GM19468 (cell line): ENCODE data around the gene TEAD3.

Source experiments
- ATAC-seq: cut with Tn5 transposase; IDR thresholded peaks from one replicate; pipeline ENCODE4 v1.9.1; 2021; ENCODE audit warnings: mild to moderate bottlenecking, moderate library complexity, moderate number of reproducible peaks; ENCODE audit not compliant: unreplicated experiment; ENCODE audit errors: extremely low read depth

Gene TEAD3

GRCh38 chr6:35493307-35493983, 3.4 kb downstream of the TEAD3 start:
- no peak for ATAC-seq

GRCh38 chr6:35492974-35493284, 4.0 kb downstream of the TEAD3 start:
- ATAC-seq = no peak

- ATAC-seq = no peak
Observed at GRCh38 chr6:35492258-35492973, 4.5 kb downstream of the TEAD3 start.

- no peak for ATAC-seq
Observed at GRCh38 chr6:35491558-35492257, 5.2 kb downstream of the TEAD3 start.

- ATAC-seq = no peak
Observed at GRCh38 chr6:35490821-35491557, 5.9 kb downstream of the TEAD3 start.

- no peak for ATAC-seq
Observed at GRCh38 chr6:35489995-35490791, 6.7 kb downstream of the TEAD3 start.

GRCh38 chr6:35489066-35489465, 7.8 kb downstream of the TEAD3 start:
- ATAC-seq = no peak

GRCh38 chr6:35488517-35488862, 8.4 kb downstream of the TEAD3 start:
- ATAC-seq = no peak

- ATAC-seq = no peak
Observed at GRCh38 chr6:35487658-35488516, 9.0 kb downstream of the TEAD3 start.

GRCh38 chr6:35486005-35486925, 10.6 kb downstream of the TEAD3 start:
- ATAC-seq = no peak

GRCh38 chr6:35485402-35485877, 11.4 kb downstream of the TEAD3 start:
- no peak for ATAC-seq

GRCh38 chr6:35484921-35485392, 11.9 kb downstream of the TEAD3 start:
- ATAC-seq = no peak

- no peak for ATAC-seq
Observed at GRCh38 chr6:35483893-35484645, 12.8 kb downstream of the TEAD3 start.

- ATAC-seq = no peak
Observed at GRCh38 chr6:35483490-35483889, 13.4 kb downstream of the TEAD3 start.

- ATAC-seq = no peak
Observed at GRCh38 chr6:35483062-35483461, 13.8 kb downstream of the TEAD3 start.

GRCh38 chr6:35481226-35481625, 15.7 kb downstream of the TEAD3 start:
- no peak for ATAC-seq

- no peak for ATAC-seq
Observed at GRCh38 chr6:35480176-35480575, 16.7 kb downstream of the TEAD3 start.
